PC-3 (cell line): ENCODE data around the gene COPS8.

ENCODE experiments used
- CTCF ChIP-seq: fragments of 300-600 bp; sonication (generic); conservative IDR thresholded peaks from 2 replicates; pipeline ENCODE4 v1.5.1; 2017; ENCODE audit warnings: antibody characterized with exemption, low read depth, mild to moderate bottlenecking, low read length
- EZH2 ChIP-seq: fragments of 300-600 bp; sonication (generic); IDR thresholded peaks from one replicate; pipeline ENCODE4 v1.6.1; 2017; ENCODE audit warnings: antibody characterized with exemption, mild to moderate bottlenecking, low read length; ENCODE audit not compliant: unreplicated experiment
- EZH2phosphoT487 ChIP-seq: fragments of 300-600 bp; sonication (generic); IDR thresholded peaks from 2 replicates; pipeline ENCODE4 v1.6.1; 2018; ENCODE audit warnings: mild to moderate bottlenecking, antibody characterized with exemption, low read length, borderline replicate concordance

- TF ChIP-seq CTCF (no peak), EZH2 (no peak), EZH2phosphoT487 (no peak)
Measured at GRCh38 chr2:237092506-237092905, 6.8 kb downstream of the COPS8 start.
